ENCODE data around the gene BICD1. TPM values are rescaled to one million over a fixed set of nuclear protein-coding genes. Genes with fewer than 3 reads are reported as not detected.

The BICD1 gene
- total and polyA plus RNA-seq, 4 donors: 6.1 to 22.9 (median 12.8) TPM

GRCh38 chr12:32360956-32361355 is 254.3 kb downstream of the BICD1 start:
- ATAC-seq (ENCODE audit: insufficient read depth, low FRiP score): no peak
- WGBS, 2 donors: 73 to 82% methylated on average over 6 of the region's 6 CpGs
- H3K9ac ChIP-seq (ENCODE audit: insufficient read depth in 1 of 2, low read length in 2 of 2): no peak overlapping the region

GRCh38 chr12:32362892-32363291 is 256.2 kb downstream of the BICD1 start:
- Histone ChIP-seq H3K9me3 (ENCODE audit: control insufficient read depth in 4 of 4, insufficient read depth in 3 of 4, low read length in 3 of 4) (no peaks in the 10 kb centered on the region), H3K4me1 (ENCODE audit: control insufficient read depth in 5 of 5, insufficient read depth in 5 of 5, low read length in 5 of 5) (peaks cover 0 to 1% (median 0%) of the 10 kb centered on the region in 5 donors), H3K9ac (ENCODE audit: insufficient read depth in 1 of 2, low read length in 2 of 2) (no peak overlapping the region), H3K27ac (ENCODE audit: low read depth in 1 of 2, low read length in 1 of 2) (no peak overlapping the region), H3K36me3 (ENCODE audit: control insufficient read depth in 4 of 4, insufficient read depth in 4 of 4, low read length in 4 of 4) (no peaks in the 10 kb centered on the region), H3K4me3 (no peak overlapping the region), H3K27me3 (ENCODE audit: control insufficient read depth in 3 of 3, insufficient read depth in 3 of 3, low read length in 2 of 3) (no peaks in the 10 kb centered on the region)
- ATAC-seq (ENCODE audit: insufficient read depth, low FRiP score) (no peak), DNase-seq (no peak)
- TF ChIP-seq CTCF (IDR thresholded peaks at IDR 0.05; ENCODE audit: control extremely low read depth, extremely low read depth): no peak
- 82% methylated on average over 3 of the region's 3 CpGs for WGBS, 2 donors

More at GRCh38 chr12:32360956-32361355, 254.3 kb downstream of the BICD1 start:
- Histone ChIP-seq H3K4me3 (no peak overlapping the region), H3K27me3 (ENCODE audit: control insufficient read depth in 3 of 3, insufficient read depth in 3 of 3, low read length in 2 of 3) (no peaks in the 10 kb centered on the region), H3K4me1 (ENCODE audit: control insufficient read depth in 5 of 5, insufficient read depth in 5 of 5, low read length in 5 of 5) (peaks cover 0 to 1% (median 0%) of the 10 kb centered on the region in 5 donors), H3K36me3 (ENCODE audit: control insufficient read depth in 4 of 4, insufficient read depth in 4 of 4, low read length in 4 of 4) (no peaks in the 10 kb centered on the region), H3K27ac (ENCODE audit: low read depth in 1 of 2, low read length in 1 of 2) (no peak overlapping the region), H3K9me3 (ENCODE audit: control insufficient read depth in 4 of 4, insufficient read depth in 3 of 4, low read length in 3 of 4) (no peaks in the 10 kb centered on the region)
- no peak for DNase-seq
- TF ChIP-seq CTCF (IDR thresholded peaks at IDR 0.05; ENCODE audit: control extremely low read depth, extremely low read depth): no peak

GRCh38 chr12:32365473-32366064 is 258.9 kb downstream of the BICD1 start:
- Histone ChIP-seq H3K9me3 (ENCODE audit: control insufficient read depth in 4 of 4, insufficient read depth in 3 of 4, low read length in 3 of 4) (no peaks in the 10 kb centered on the region), H3K27me3 (ENCODE audit: control insufficient read depth in 3 of 3, insufficient read depth in 3 of 3, low read length in 2 of 3) (no peaks in the 10 kb centered on the region), H3K27ac (ENCODE audit: low read depth in 1 of 2, low read length in 1 of 2) (no peak overlapping the region), H3K36me3 (ENCODE audit: control insufficient read depth in 4 of 4, insufficient read depth in 4 of 4, low read length in 4 of 4) (no peaks in the 10 kb centered on the region), H3K4me3 (no peak overlapping the region), H3K4me1 (ENCODE audit: control insufficient read depth in 5 of 5, insufficient read depth in 5 of 5, low read length in 5 of 5) (peaks cover 0 to 1% (median 0%) of the 10 kb centered on the region in 5 donors), H3K9ac (ENCODE audit: insufficient read depth in 1 of 2, low read length in 2 of 2) (no peak overlapping the region)
- WGBS, 2 donors: 55 to 61% methylated on average over 5 of the region's 5 CpGs
- ATAC-seq (ENCODE audit: insufficient read depth, low FRiP score): no peak
- peak; percentile 52 to 81 (median 76) for DNase-seq
- TF ChIP-seq CTCF (IDR thresholded peaks at IDR 0.05; ENCODE audit: control extremely low read depth, extremely low read depth): peak; percentile 81

GRCh38 chr12:32366714-32367113 is 260.1 kb downstream of the BICD1 start:
- H3K4me3 ChIP-seq: no peak overlapping the region

More at GRCh38 chr12:32366714-32367113, 260.1 kb downstream of the BICD1 start:
- DNase-seq (no peak), ATAC-seq (ENCODE audit: insufficient read depth, low FRiP score) (no peak)
- no peaks in the 10 kb centered on the region for H3K27me3 ChIP-seq (ENCODE audit: control insufficient read depth in 3 of 3, insufficient read depth in 3 of 3, low read length in 2 of 3)
- no peaks in the 10 kb centered on the region for H3K9me3 ChIP-seq (ENCODE audit: control insufficient read depth in 4 of 4, insufficient read depth in 3 of 4, low read length in 3 of 4)
- H3K4me1 ChIP-seq (ENCODE audit: control insufficient read depth in 5 of 5, insufficient read depth in 5 of 5, low read length in 5 of 5): no peaks in the 10 kb centered on the region
- H3K36me3 ChIP-seq (ENCODE audit: control insufficient read depth in 4 of 4, insufficient read depth in 4 of 4, low read length in 4 of 4): no peaks in the 10 kb centered on the region
- no peak for TF ChIP-seq CTCF (IDR thresholded peaks at IDR 0.05; ENCODE audit: control extremely low read depth, extremely low read depth)
- H3K9ac ChIP-seq (ENCODE audit: insufficient read depth in 1 of 2, low read length in 2 of 2): no peak overlapping the region
- H3K27ac ChIP-seq (ENCODE audit: low read depth in 1 of 2, low read length in 1 of 2): no peak overlapping the region
- 85 to 93% methylated on average over 1 of the region's 1 CpG for WGBS, 2 donors

Data from lung (tissue), 12 donors.